Activated T-helper 17 cell treated with anti-CD3 and anti-CD28 coated beads, Interleukin-2, amount 50 U/mL, for 72 hours (primary cell): ENCODE results near the gene KLHL8. TPM values are rescaled to one million over a fixed set of nuclear protein-coding genes. Genes with fewer than 3 reads are reported as not detected.

Experiments
- ATAC-seq: fragments of 150-1000 bp; cut with Tn5 transposase; replicated peaks from 2 replicates; pipeline ENCODE4 v1.10.0; 2021; ENCODE audit warnings: mild to moderate bottlenecking, moderate library complexity
- H3K27ac Mint-ChIP-seq: one replicate; pipeline ENCODE4 v1.8.0; 2022; ENCODE audit warnings: mixed read lengths
- H3K27me3 Mint-ChIP-seq: one replicate; pipeline ENCODE4 v1.8.0; 2022; ENCODE audit warnings: mixed read lengths
- H3K36me3 Mint-ChIP-seq: one replicate; pipeline ENCODE4 v1.8.0; 2022; ENCODE audit warnings: low read depth, mild to moderate bottlenecking, mixed read lengths
- H3K4me1 Mint-ChIP-seq: one replicate; pipeline ENCODE4 v1.8.0; 2022; ENCODE audit warnings: mixed read lengths
- H3K4me3 Mint-ChIP-seq: one replicate; pipeline ENCODE4 v1.8.0; 2022; ENCODE audit warnings: mild to moderate bottlenecking, mixed read lengths
- H3K9me3 Mint-ChIP-seq: one replicate; pipeline ENCODE4 v1.8.0; 2022; ENCODE audit warnings: mixed read lengths
- total RNA-seq, 2 donors: library from RNA; stranded (reverse); gene quantifications; one replicate each; pipeline ENCODE4 v1.2.3, GENCODE V29; 2022

The KLHL8 gene
- total RNA-seq, 2 donors from 2014 or later: 5.6 to 12.0 TPM

DNA sequence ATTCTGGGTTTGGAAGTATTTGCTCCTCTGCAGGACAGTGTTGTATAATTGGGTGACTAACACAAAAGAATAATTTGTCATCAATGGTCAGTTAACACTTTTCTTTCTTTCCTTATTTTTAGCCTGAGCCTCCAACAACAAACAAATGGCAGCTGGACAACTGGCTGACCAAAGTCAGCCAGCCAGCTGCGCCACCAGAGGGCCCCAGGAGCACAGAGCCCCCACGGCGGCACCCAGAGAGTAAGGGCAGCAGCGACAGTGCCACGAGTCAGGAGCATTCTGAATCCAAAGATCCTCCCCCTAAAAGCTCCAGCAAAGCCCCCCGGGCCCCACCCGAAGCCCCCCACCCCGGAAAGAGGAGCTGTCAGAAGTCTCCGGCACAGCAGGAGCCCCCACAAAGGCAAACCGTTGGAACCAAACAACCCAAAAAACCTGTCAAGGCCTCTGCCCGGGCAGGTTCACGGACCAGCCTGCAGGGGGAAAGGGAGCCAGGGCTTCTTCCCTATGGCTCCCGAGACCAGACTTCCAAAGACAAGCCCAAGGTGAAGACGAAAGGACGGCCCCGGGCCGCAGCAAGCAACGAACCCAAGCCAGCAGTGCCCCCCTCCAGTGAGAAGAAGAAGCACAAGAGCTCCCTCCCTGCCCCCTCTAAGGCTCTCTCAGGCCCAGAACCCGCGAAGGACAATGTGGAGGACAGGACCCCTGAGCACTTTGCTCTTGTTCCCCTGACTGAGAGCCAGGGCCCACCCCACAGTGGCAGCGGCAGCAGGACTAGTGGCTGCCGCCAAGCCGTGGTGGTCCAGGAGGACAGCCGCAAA is 106.0 kb downstream of the KLHL8 start:
- Mint-ChIP-seq H3K4me3 (no peak overlapping the region), H3K4me1 (peaks cover 4% of the 10 kb centered on the region), H3K27me3 (no peaks in the 10 kb centered on the region), H3K36me3 (peaks cover 92% of the 10 kb centered on the region), H3K27ac (no peak overlapping the region), H3K9me3 (no peaks in the 10 kb centered on the region)
- no peak for ATAC-seq

DNA sequence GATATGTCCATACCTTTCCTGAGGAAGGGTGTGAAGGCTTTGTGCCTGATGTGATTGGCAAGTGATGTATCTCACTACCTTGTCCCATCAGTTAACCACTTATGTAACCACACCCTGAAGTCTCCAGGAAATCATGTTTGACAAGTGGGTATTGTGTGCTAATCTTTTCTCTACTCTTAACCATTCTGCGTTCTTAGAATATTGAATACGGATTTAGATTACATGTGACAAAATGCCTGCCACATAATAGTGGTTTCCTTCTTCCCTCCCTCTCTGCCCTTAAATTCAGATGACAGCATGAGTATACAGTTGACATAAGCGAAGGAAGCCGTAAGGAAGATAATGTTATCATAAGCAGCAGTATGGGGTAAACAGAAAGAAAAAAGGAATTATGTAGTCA is 108.4 kb downstream of the KLHL8 start:
- H3K4me3 Mint-ChIP-seq: no peak overlapping the region
- H3K9me3 Mint-ChIP-seq: no peaks in the 10 kb centered on the region
- H3K27me3 Mint-ChIP-seq: no peaks in the 10 kb centered on the region
- no peak overlapping the region for H3K27ac Mint-ChIP-seq
- peaks cover 93% of the 10 kb centered on the region for H3K36me3 Mint-ChIP-seq
- no peak for ATAC-seq
- H3K4me1 Mint-ChIP-seq: peaks cover 20% of the 10 kb centered on the region

Other genes with a start within 250 kb of the KLHL8 start
- under 1 TPM in 1 of 2 donors, not detected in 1; 0.11 TPM for gene HSD17B13, start 102.3 kb upstream of the KLHL8 start, total RNA-seq
- 10 to 100 TPM; 17.6 to 22.4 TPM for gene HSD17B11, start 170.6 kb upstream of the KLHL8 start, total RNA-seq
- 1 to 10 TPM; 4.4 to 9.8 TPM for gene NUDT9, start 202.0 kb upstream of the KLHL8 start, total RNA-seq